Measurements from ENCODE around the gene RAD51B. TPM values are rescaled to one million over a fixed set of nuclear protein-coding genes. Genes with fewer than 3 reads are reported as not detected.
A peak's percentile ranks its signal among the peaks of the same experiment; 100 is the strongest.

RAD51B gene
- total RNA-seq, 4 donors from 2014 or later, result 8.9 to 30.3 (median 10.4) TPM

DNA sequence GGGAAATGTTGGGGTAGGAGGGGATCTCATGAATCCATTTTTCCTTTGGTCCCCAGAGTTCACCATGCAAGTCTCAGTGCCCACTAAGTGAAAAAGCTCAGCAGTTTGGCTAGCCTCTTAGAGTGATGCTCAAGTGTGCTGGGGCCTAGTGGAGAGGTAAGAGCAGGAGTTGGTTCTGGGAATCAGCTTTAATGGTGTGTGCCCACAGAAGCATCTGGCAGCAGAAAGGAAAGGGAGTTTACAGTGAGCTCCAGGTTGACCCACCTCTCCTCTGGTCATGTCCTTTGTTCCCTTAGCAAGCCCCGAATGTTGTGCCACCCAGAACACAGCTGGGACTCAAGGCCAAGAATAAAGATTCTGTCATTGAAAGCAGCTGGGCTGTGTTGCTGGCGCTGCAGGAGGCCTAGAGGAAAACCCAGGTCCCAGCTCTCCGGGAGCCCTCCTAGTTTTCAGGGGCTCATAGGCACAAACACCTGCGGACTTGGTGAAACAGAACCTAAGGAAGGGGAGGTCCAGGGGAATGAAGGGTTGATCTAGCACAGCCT lies 652.5 kb downstream of the RAD51B start:
- TF ChIP-seq, protein P1, sequence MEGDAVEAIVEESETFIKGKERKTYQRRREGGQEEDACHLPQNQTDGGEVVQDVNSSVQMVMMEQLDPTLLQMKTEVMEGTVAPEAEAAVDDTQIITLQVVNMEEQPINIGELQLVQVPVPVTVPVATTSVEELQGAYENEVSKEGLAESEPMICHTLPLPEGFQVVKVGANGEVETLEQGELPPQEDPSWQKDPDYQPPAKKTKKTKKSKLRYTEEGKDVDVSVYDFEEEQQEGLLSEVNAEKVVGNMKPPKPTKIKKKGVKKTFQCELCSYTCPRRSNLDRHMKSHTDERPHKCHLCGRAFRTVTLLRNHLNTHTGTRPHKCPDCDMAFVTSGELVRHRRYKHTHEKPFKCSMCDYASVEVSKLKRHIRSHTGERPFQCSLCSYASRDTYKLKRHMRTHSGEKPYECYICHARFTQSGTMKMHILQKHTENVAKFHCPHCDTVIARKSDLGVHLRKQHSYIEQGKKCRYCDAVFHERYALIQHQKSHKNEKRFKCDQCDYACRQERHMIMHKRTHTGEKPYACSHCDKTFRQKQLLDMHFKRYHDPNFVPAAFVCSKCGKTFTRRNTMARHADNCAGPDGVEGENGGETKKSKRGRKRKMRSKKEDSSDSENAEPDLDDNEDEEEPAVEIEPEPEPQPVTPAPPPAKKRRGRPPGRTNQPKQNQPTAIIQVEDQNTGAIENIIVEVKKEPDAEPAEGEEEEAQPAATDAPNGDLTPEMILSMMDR (IDR thresholded peaks at IDR 0.05), result no peak
- no peak for ATAC-seq (ENCODE audit: low FRiP score)
- no peak for DNase-seq (ENCODE audit: low spot score)

DNA sequence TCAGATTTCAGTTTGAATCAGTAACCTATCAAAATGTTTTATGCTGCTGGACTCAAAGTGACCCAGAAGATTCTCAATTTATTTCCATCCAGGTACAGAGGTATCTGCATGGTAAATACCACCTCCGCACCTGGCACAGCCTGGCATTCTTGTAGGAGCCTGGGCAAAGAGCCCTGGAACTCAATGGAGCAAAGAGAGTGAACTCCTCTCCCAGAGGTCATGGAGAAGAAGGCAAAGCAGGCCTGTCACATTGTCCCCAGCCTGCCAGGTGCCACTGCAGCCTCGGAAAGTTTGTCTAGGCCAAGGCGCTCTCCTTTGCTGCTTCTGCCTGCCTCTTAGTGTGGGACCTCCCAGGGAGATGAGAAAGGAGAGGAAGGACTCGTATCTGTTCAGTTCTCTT lies 653.5 kb downstream of the RAD51B start:
- TF ChIP-seq, protein P1 (IDR thresholded peaks at IDR 0.05), result no peak
- DNase-seq (ENCODE audit: low spot score) (no peak), ATAC-seq (ENCODE audit: low FRiP score) (no peak)

DNA sequence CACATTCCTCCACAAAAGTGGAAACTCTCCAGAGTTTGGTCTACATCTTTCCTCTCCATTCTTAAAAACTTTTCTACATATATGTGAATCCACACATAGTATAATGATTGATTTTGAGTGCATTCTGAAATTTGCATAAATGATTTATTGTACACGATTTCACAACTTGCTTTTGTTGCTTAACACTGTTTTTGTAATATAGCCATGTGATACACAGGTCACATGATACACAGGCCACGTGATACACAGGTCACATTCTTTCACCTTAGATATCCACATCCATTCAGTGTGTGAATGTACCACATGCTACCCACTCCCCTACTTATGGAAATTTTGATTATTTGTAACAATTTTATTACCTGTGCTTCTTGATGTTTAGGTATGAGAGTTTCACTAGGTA lies 654.2 kb downstream of the RAD51B start:
- no peak for DNase-seq (ENCODE audit: low spot score)
- TF ChIP-seq, protein P1 (IDR thresholded peaks at IDR 0.05), result no peak
- no peak for ATAC-seq (ENCODE audit: low FRiP score)

DNA sequence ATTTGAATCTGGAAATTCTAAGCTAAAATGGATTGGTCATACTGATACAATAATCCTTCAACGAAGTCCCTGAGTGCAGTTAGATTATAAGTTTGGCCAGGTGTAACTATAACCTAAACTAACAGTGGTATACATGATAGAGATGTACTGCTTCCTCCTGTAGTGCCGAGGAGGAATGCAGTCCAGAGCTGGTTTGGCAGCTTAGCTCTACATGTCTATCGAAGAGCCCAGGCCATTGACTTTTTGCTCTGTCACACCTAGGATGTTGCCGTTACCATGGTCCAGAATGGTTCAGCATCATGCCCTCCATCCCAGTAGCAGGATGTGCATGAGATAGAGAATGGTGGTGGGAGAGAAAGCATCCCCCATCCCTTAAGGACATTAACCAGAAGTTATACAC lies 655.2 kb downstream of the RAD51B start:
- no peak for DNase-seq (ENCODE audit: low spot score)
- ATAC-seq (ENCODE audit: low FRiP score), result no peak
- TF ChIP-seq, protein P1 (IDR thresholded peaks at IDR 0.05), result no peak

DNA sequence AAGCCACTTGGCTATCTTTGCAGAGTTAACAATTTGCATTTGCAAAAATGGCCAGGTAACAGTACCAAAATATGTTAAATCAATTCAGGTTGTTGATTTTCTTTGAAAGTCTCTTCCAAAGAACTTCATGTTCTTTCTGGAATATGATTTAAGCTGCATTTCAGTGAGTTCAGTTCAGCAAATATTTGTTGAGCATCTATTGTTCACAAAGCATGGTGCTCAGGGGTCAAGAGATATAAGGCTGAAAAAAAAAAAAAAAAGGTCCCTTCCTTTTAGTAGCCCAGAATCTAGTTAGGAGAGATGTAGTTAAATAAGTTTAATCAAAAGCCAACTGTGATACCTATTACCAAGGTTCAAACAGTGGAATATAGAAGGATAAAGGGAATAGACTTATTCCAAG lies 656.2 kb downstream of the RAD51B start:
- TF ChIP-seq, protein P1 (IDR thresholded peaks at IDR 0.05), result no peak
- no peak for ATAC-seq (ENCODE audit: low FRiP score)

DNA sequence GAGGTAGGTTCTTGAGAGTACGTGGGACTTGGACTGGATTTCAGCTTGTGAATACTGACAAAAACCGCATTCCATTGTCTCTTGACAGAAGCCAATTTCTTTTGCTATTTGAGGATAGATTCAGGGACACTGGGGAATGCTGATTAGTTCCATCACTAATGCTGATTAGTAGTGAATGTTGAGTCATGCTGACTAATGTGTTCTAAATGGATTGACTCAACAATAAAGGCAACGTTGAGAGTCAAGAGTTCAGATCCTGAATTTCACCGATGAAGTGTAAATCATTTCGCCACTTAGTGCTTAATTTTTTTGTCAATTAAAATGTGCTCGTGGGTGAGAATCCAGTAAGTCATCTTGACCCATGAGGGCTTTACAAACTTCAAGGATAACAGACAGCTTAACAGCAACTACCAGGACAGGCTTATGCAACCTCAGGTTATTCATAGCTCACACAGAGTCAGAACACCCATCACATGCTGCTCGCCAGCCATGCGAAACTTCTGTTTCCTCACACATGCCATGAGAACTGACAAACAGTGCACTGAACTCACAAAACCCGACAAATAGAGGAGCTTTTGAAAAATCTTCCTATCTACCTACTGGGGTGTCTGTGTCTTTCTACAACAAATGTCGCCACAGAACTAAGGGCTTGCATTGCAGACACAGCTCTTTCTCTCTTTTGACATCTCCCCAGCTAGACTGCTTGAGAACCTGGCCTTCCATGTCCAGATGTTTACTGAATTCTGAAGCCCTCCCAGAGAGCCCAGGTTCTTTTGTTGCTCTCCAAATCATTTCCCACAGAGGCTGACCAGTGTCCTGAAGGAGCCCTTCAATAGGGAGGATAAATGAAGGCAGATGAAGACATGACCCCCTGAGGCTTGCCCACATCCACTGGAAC lies 656.9 kb downstream of the RAD51B start:
- TF ChIP-seq, protein P1 (IDR thresholded peaks at IDR 0.05), result no peak
- ATAC-seq (ENCODE audit: low FRiP score), result peak; percentile 79
- DNase-seq (ENCODE audit: low spot score), result peak; percentile 53

More for the DNA sequence above, 656.2 kb downstream of the RAD51B start:
- DNase-seq (ENCODE audit: low spot score), result no peak

DNA sequence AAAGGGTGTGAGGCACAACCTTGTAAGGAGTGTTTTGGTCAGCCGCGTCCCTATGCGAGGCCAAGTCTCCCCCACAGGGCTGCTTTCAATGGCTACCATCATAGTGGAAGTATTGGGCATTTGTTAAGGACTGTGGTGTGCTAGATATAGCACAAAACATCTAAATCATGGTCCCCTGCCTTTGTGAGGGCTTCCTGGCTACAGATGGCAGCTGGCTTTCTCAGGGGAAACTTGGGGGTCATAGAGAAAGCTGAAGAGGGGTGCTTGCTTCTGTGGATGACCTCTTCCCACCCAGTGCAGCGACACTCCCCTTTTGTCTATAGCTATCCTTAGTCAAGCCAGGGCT lies 657.5 kb downstream of the RAD51B start:
- DNase-seq (ENCODE audit: low spot score) (no peak), ATAC-seq (ENCODE audit: low FRiP score) (no peak)
- TF ChIP-seq, protein P1 (IDR thresholded peaks at IDR 0.05), result no peak

Data from omental fat pad (tissue), 4 donors.